ENCODE measurements around the gene KDM2B.

The KDM2B gene

GRCh38 chr12:121444842-121445202 lies 136.0 kb downstream of the KDM2B start:
- no peak for TF ChIP-seq CTCF (IDR thresholded peaks at IDR 0.05)
- no peak overlapping the region for H2AFZ ChIP-seq
- H3K4me1 ChIP-seq = no peaks in the 10 kb centered on the region
- no peaks in the 10 kb centered on the region for H3K9me3 ChIP-seq (ENCODE audit: control insufficient read depth, low read length)
- no peak overlapping the region for H3K9ac ChIP-seq
- no peaks in the 10 kb centered on the region for H3K36me3 ChIP-seq (ENCODE audit: control insufficient read depth, insufficient read depth, low read length)
- no peak overlapping the region for H3K27ac ChIP-seq
- H3K4me3 ChIP-seq (ENCODE audit: low read depth, low read length) = no peak overlapping the region
- H3K27me3 ChIP-seq (ENCODE audit: control insufficient read depth, insufficient read depth, low read length) = no peaks in the 10 kb centered on the region
- H3K79me2 ChIP-seq = peaks cover 19% of the 10 kb centered on the region
- no peak overlapping the region for H3K4me2 ChIP-seq (ENCODE audit: low read length)

- H3K27me3 ChIP-seq (ENCODE audit: control insufficient read depth, insufficient read depth, low read length) = no peaks in the 10 kb centered on the region
- H2AFZ ChIP-seq = no peak overlapping the region
- H3K9ac ChIP-seq = no peak overlapping the region
- no peak for TF ChIP-seq CTCF (IDR thresholded peaks at IDR 0.05)
- H3K79me2 ChIP-seq = peaks cover 12% of the 10 kb centered on the region
- H3K4me2 ChIP-seq (ENCODE audit: low read length) = no peak overlapping the region
- H3K4me1 ChIP-seq = no peaks in the 10 kb centered on the region
- H3K4me3 ChIP-seq (ENCODE audit: low read depth, low read length) = no peak overlapping the region
- no peak overlapping the region for H3K27ac ChIP-seq
- no peaks in the 10 kb centered on the region for H3K9me3 ChIP-seq (ENCODE audit: control insufficient read depth, low read length)
- no peaks in the 10 kb centered on the region for H3K36me3 ChIP-seq (ENCODE audit: control insufficient read depth, insufficient read depth, low read length)
These were observed 136.6 kb downstream of the KDM2B start for GRCh38 chr12:121443911-121444841.

GRCh38 chr12:121443193-121443870 lies 137.5 kb downstream of the KDM2B start:
- Histone ChIP-seq H3K4me2 (ENCODE audit: low read length) (no peak overlapping the region), H3K27ac (no peak overlapping the region), H3K9ac (no peak overlapping the region)

GRCh38 chr12:121442028-121442948 lies 138.5 kb downstream of the KDM2B start:
- H3K27ac ChIP-seq = no peak overlapping the region
- H2AFZ ChIP-seq = no peak overlapping the region
- TF ChIP-seq CTCF (IDR thresholded peaks at IDR 0.05) = no peak
- H3K4me1 ChIP-seq = no peaks in the 10 kb centered on the region
- no peaks in the 10 kb centered on the region for H3K36me3 ChIP-seq (ENCODE audit: control insufficient read depth, insufficient read depth, low read length)
- H3K4me2 ChIP-seq (ENCODE audit: low read length) = no peak overlapping the region
- H3K9ac ChIP-seq = no peak overlapping the region
- no peak overlapping the region for H3K4me3 ChIP-seq (ENCODE audit: low read depth, low read length)
- H3K79me2 ChIP-seq = peaks cover 9% of the 10 kb centered on the region
- H3K27me3 ChIP-seq (ENCODE audit: control insufficient read depth, insufficient read depth, low read length) = no peaks in the 10 kb centered on the region
- no peaks in the 10 kb centered on the region for H3K9me3 ChIP-seq (ENCODE audit: control insufficient read depth, low read length)

More at GRCh38 chr12:121443193-121443870, 137.5 kb downstream of the KDM2B start:
- Histone ChIP-seq H3K79me2 (peaks cover 9% of the 10 kb centered on the region), H3K9me3 (ENCODE audit: control insufficient read depth, low read length) (no peaks in the 10 kb centered on the region), H3K4me1 (no peaks in the 10 kb centered on the region), H2AFZ (no peak overlapping the region), H3K27me3 (ENCODE audit: control insufficient read depth, insufficient read depth, low read length) (no peaks in the 10 kb centered on the region), H3K4me3 (ENCODE audit: low read depth, low read length) (no peak overlapping the region), H3K36me3 (ENCODE audit: control insufficient read depth, insufficient read depth, low read length) (no peaks in the 10 kb centered on the region)
- peak; percentile 84 for TF ChIP-seq CTCF (IDR thresholded peaks at IDR 0.05)
